MM.1S (cell line): ENCODE measurements around the gene CRYBA2.
A peak's percentile ranks its signal among the peaks of the same experiment; 100 is the strongest.

ENCODE experiments used
- DNase-seq: peaks from one replicate; pipeline ENCODE4 v3.0.0-alpha.2; 2015
- H2AFZ ChIP-seq: fragments of 300-600 bp; sonication (generic); 2 replicates; pipeline ENCODE4 v1.6.0; 2016; ENCODE audit warnings: antibody characterized with exemption, low read length
- H3F3A ChIP-seq: fragments of 300-600 bp; sonication (generic); 2 replicates; pipeline ENCODE4 v1.6.1; 2016; ENCODE audit warnings: mild to moderate bottlenecking, antibody characterized with exemption, low read length, moderate library complexity, mixed read lengths; ENCODE audit not compliant: insufficient read depth
- H3K27ac ChIP-seq: fragments of 300-600 bp; sonication (generic); 2 replicates; pipeline ENCODE4 v1.5.1; 2016; ENCODE audit warnings: mild to moderate bottlenecking, low read length
- H3K27me3 ChIP-seq: fragments of 300-600 bp; sonication (generic); replicated peaks from 2 replicates; pipeline ENCODE4 v1.6.0; 2016; ENCODE audit warnings: low read length; ENCODE audit not compliant: insufficient read depth
- H3K36me3 ChIP-seq: fragments of 300-600 bp; sonication (generic); replicated peaks from 2 replicates; pipeline ENCODE4 v1.6.1; 2016; ENCODE audit warnings: mild to moderate bottlenecking, low read length, mixed read lengths; ENCODE audit not compliant: insufficient read depth
- H3K4me1 ChIP-seq: fragments of 300-600 bp; sonication (generic); 2 replicates; pipeline ENCODE4 v1.6.1; 2016; ENCODE audit warnings: low read length, mixed read lengths
- H3K4me2 ChIP-seq: fragments of 300-600 bp; sonication (generic); 2 replicates; pipeline ENCODE4 v1.6.0; 2016; ENCODE audit warnings: low read depth, low read length
- H3K4me3 ChIP-seq: fragments of 300-600 bp; sonication (generic); 2 replicates; pipeline ENCODE4 v1.5.1; 2016; ENCODE audit warnings: low read length, mixed read lengths
- H3K79me2 ChIP-seq: fragments of 300-600 bp; sonication (generic); 2 replicates; pipeline ENCODE4 v1.6.1; 2016; ENCODE audit warnings: mixed run types, low read length, mixed read lengths
- H3K9ac ChIP-seq: fragments of 300-600 bp; sonication (generic); 2 replicates; pipeline ENCODE4 v1.6.1; 2016; ENCODE audit warnings: low read length, mixed read lengths
- H3K9me2 ChIP-seq: fragments of 300-600 bp; sonication (generic); replicated peaks from 2 replicates; pipeline ENCODE4 v1.6.1; 2016; ENCODE audit warnings: mild to moderate bottlenecking, low read length, mixed read lengths; ENCODE audit not compliant: insufficient read depth
- H3K9me3 ChIP-seq: fragments of 300-600 bp; sonication (generic); replicated peaks from 2 replicates; pipeline ENCODE4 v1.6.1; 2016; ENCODE audit warnings: mild to moderate bottlenecking, low read length, mixed read lengths; ENCODE audit not compliant: insufficient read depth
- H4K20me1 ChIP-seq: fragments of 300-600 bp; sonication (generic); 2 replicates; pipeline ENCODE4 v1.6.1; 2016; ENCODE audit warnings: mild to moderate bottlenecking, low read length, moderate library complexity, mixed read lengths; ENCODE audit not compliant: insufficient read depth
- CTCF ChIP-seq: fragments of 300-600 bp; sonication (generic); IDR thresholded peaks from 2 replicates; pipeline ENCODE4 v1.5.1; 2016; ENCODE audit warnings: antibody characterized with exemption, low read length, mixed read lengths
- EZH2 ChIP-seq: fragments of 300-600 bp; sonication (generic); optimal IDR thresholded peaks from 2 replicates; pipeline ENCODE3; 2017; ENCODE audit warnings: low read depth, mild to moderate bottlenecking, antibody characterized with exemption, low read length, mixed read lengths
- EZH2phosphoT487 ChIP-seq: fragments of 300-600 bp; sonication (generic); IDR thresholded peaks from 2 replicates; pipeline ENCODE4 v1.6.1; 2018; ENCODE audit warnings: antibody characterized with exemption, low read length

CRYBA2 gene

GRCh38 chr2:218981881-218982585 lies 11.2 kb downstream of the CRYBA2 start:
- Histone ChIP-seq H3K4me2 (no peak overlapping the region), H3K27me3 (peaks cover 74% of the 10 kb centered on the region), H3K27ac (no peak overlapping the region), H2AFZ (no peak overlapping the region), H3K9me3 (no peaks in the 10 kb centered on the region), H3K4me1 (peaks cover 5% of the 10 kb centered on the region; the same call in 1 of the 2 replicates), H4K20me1 (no peaks in the 10 kb centered on the region), H3K9ac (no peak overlapping the region), H3K79me2 (no peaks in the 10 kb centered on the region), H3K4me3 (no peak overlapping the region), H3K36me3 (no peaks in the 10 kb centered on the region), H3K9me2 (no peaks in the 10 kb centered on the region), H3F3A (no peaks in the 10 kb centered on the region)
- peak; percentile 86 for TF ChIP-seq EZH2
- TF ChIP-seq CTCF, result no peak
- TF ChIP-seq EZH2phosphoT487, result 0 out of 2 replicates have a peak, but pooled peaks have one; percentile 1
- DNase-seq, result peak; percentile 5

GRCh38 chr2:218981390-218981880 lies 11.8 kb downstream of the CRYBA2 start:
- H3K4me1 ChIP-seq, result peaks cover 5% of the 10 kb centered on the region; the same call in 1 of the 2 replicates
- H3K4me2 ChIP-seq, result peak overlapping the region; percentile 35; the same call in 1 of the 2 replicates
- no peaks in the 10 kb centered on the region for H3K9me3 ChIP-seq
- no peak overlapping the region for H3K9ac ChIP-seq
- no peak overlapping the region for H2AFZ ChIP-seq
- H3K36me3 ChIP-seq, result no peaks in the 10 kb centered on the region
- H3F3A ChIP-seq, result no peaks in the 10 kb centered on the region
- peaks cover 74% of the 10 kb centered on the region for H3K27me3 ChIP-seq
- no peaks in the 10 kb centered on the region for H4K20me1 ChIP-seq
- TF ChIP-seq EZH2 (no peak), EZH2phosphoT487 (no peak), CTCF (no peak; the same call in 1 of the 2 replicates)
- H3K27ac ChIP-seq, result no peak overlapping the region
- peak; percentile 4 for DNase-seq
- no peaks in the 10 kb centered on the region for H3K79me2 ChIP-seq
- no peaks in the 10 kb centered on the region for H3K9me2 ChIP-seq
- peak overlapping the region; percentile 17; the same call in 1 of the 2 replicates for H3K4me3 ChIP-seq

- H3K9me2 ChIP-seq, result no peaks in the 10 kb centered on the region
- peak overlapping the region; percentile 35; the same call in 1 of the 2 replicates for H3K4me2 ChIP-seq
- H3F3A ChIP-seq, result no peaks in the 10 kb centered on the region
- H3K27ac ChIP-seq, result no peak overlapping the region
- no peaks in the 10 kb centered on the region for H4K20me1 ChIP-seq
- no peaks in the 10 kb centered on the region for H3K36me3 ChIP-seq
- DNase-seq, result peak; percentile 5
- TF ChIP-seq EZH2 (no peak), CTCF (no peak), EZH2phosphoT487 (no peak)
- no peak overlapping the region for H3K9ac ChIP-seq
- H3K79me2 ChIP-seq, result no peaks in the 10 kb centered on the region
- H3K27me3 ChIP-seq, result peaks cover 71% of the 10 kb centered on the region
- no peak overlapping the region for H2AFZ ChIP-seq
- H3K4me1 ChIP-seq, result peaks cover 5% of the 10 kb centered on the region; the same call in 1 of the 2 replicates
- H3K4me3 ChIP-seq, result peak overlapping the region; percentile 17; the same call in 1 of the 2 replicates
- H3K9me3 ChIP-seq, result no peaks in the 10 kb centered on the region
Observed at GRCh38 chr2:218980735-218981389, 12.4 kb downstream of the CRYBA2 start.
